Neuronal stem cell (in vitro differentiated cells): ENCODE results near the gene OLFM1.
A peak's percentile ranks its signal among the peaks of the same experiment; 100 is the strongest.

ENCODE experiments used
- DNase-seq: peaks from one replicate; pipeline ENCODE4 v3.0.0-alpha.2; 2013; ENCODE audit warnings: low spot score
- H2AFZ ChIP-seq: one replicate; pipeline ENCODE4 v1.6.1; 2013; ENCODE audit warnings: mild to moderate bottlenecking, low read length, inconsistent platforms
- H2AK5ac ChIP-seq: 2 replicates; pipeline ENCODE4 v1.6.1; 2013; ENCODE audit warnings: low read depth, mild to moderate bottlenecking, inconsistent platforms, low read length, moderate library complexity, mixed read lengths
- H2BK120ac ChIP-seq: 2 replicates; pipeline ENCODE4 v1.6.1; 2013; ENCODE audit warnings: low read depth, mild to moderate bottlenecking, inconsistent platforms, low read length, moderate library complexity, mixed read lengths
- H2BK12ac ChIP-seq: one replicate; pipeline ENCODE4 v1.6.1; 2013; ENCODE audit warnings: low read length, inconsistent platforms
- H2BK15ac ChIP-seq: 2 replicates; pipeline ENCODE4 v1.6.1; 2013; ENCODE audit warnings: mild to moderate bottlenecking, low read length, inconsistent platforms, mixed read lengths
- H2BK5ac ChIP-seq: one replicate; pipeline ENCODE4 v1.6.1; 2013; ENCODE audit warnings: inconsistent platforms, mild to moderate bottlenecking, low read length, moderate library complexity
- H3K14ac ChIP-seq: one replicate; pipeline ENCODE4 v1.6.1; 2013; ENCODE audit warnings: low read length, inconsistent platforms
- H3K18ac ChIP-seq: 2 replicates; pipeline ENCODE4 v1.6.1; 2013; ENCODE audit warnings: low read length, inconsistent platforms
- H3K23ac ChIP-seq: 2 replicates; pipeline ENCODE4 v1.6.1; 2013; ENCODE audit warnings: low read depth, mild to moderate bottlenecking, mixed read lengths, low read length, inconsistent platforms; ENCODE audit not compliant: poor library complexity
- H3K27ac ChIP-seq: replicated peaks from 3 replicates; pipeline ENCODE4 v1.5.1; 2013; ENCODE audit warnings: low read length, inconsistent platforms
- H3K27me3 ChIP-seq, 3 experiments: 2 replicates each; pipeline ENCODE4 v1.6.1; 2013; ENCODE audit warnings: low read length in 3 of 3, mild to moderate bottlenecking in 2 of 3, inconsistent platforms in 1 of 3, low read depth in 1 of 3, mixed read lengths in 1 of 3, moderate library complexity in 1 of 3; ENCODE audit not compliant: control insufficient read depth in 3 of 3, insufficient read depth in 3 of 3
- H3K36me3 ChIP-seq, 2 donors: replicated peaks in 1 of 2; 2 replicates each; pipeline ENCODE4 v1.6.1; 2013; ENCODE audit warnings: low read length in 2 of 2; ENCODE audit not compliant: control insufficient read depth in 2 of 2, insufficient read depth in 2 of 2
- H3K4ac ChIP-seq: 2 replicates; pipeline ENCODE4 v1.6.1; 2013; ENCODE audit warnings: inconsistent platforms, mild to moderate bottlenecking, low read length, moderate library complexity
- H3K4me1 ChIP-seq, 2 donors: 1 replicate in 1 of 2; 2 replicates in 1 of 2; pipeline ENCODE4 v1.6.1; 2013; ENCODE audit warnings: low read length in 2 of 2, low read depth in 1 of 2; ENCODE audit not compliant: control insufficient read depth in 2 of 2, insufficient read depth in 1 of 2
- H3K4me2 ChIP-seq: one replicate; pipeline ENCODE4 v1.6.1; 2013; ENCODE audit warnings: mild to moderate bottlenecking, low read length, inconsistent platforms; ENCODE audit not compliant: insufficient read depth, poor library complexity, severe bottlenecking
- H3K4me3 ChIP-seq, 2 donors: 2 replicates each; pipeline ENCODE4 v1.5.1; 2013; ENCODE audit warnings: low read length in 2 of 2, mild to moderate bottlenecking in 2 of 2, inconsistent platforms in 1 of 2, moderate library complexity in 1 of 2
- H3K79me1 ChIP-seq: one replicate; pipeline ENCODE4 v1.6.1; 2013; ENCODE audit warnings: low read depth, mild to moderate bottlenecking, inconsistent platforms, low read length, moderate library complexity
- H3K9ac ChIP-seq: one replicate; pipeline ENCODE4 v1.6.1; 2013; ENCODE audit warnings: mild to moderate bottlenecking, low read depth, low read length, inconsistent platforms; ENCODE audit not compliant: poor library complexity
- H3K9me3 ChIP-seq, 2 donors: replicated peaks in 1 of 2; 2 replicates each; pipeline versions ENCODE3 to v1.6.1; 2013; ENCODE audit warnings: low read length in 2 of 2, mild to moderate bottlenecking in 2 of 2, inconsistent platforms in 1 of 2, low read depth in 1 of 2, mixed read lengths in 1 of 2, moderate library complexity in 1 of 2; ENCODE audit not compliant: control insufficient read depth in 2 of 2, insufficient read depth in 1 of 2
- H4K8ac ChIP-seq: one replicate; pipeline ENCODE4 v1.6.1; 2013; ENCODE audit warnings: low read depth, mild to moderate bottlenecking, inconsistent platforms, low read length, moderate library complexity
- H4K91ac ChIP-seq: one replicate; pipeline ENCODE4 v1.6.1; 2013; ENCODE audit warnings: low read length, low read depth, mild to moderate bottlenecking, inconsistent platforms; ENCODE audit not compliant: poor library complexity
- WGBS, 2 donors: extraction: QIAGEN DNeasy Blood & Tissue Kit; methylation state at CpG; one replicate each; pipeline ENCODE4 v1.1.7; 2013; ENCODE audit warnings: missing lambda C conversion rate in 2 of 2, mixed read lengths in 1 of 2; ENCODE audit not compliant: insufficient read length in 2 of 2, insufficient replicate concordance in 1 of 2; ENCODE audit errors: extremely low coverage in 2 of 2; 5-methylcytosine and 5-hydroxymethylcytosine counted together

The OLFM1 gene

GRCh38 chr9:135070198-135070951, 17.1 kb upstream of the OLFM1 start:
- H3K27me3 ChIP-seq, result peaks cover 0 to 28% (median 0%) of the 10 kb centered on the region in 3 experiments
- peaks cover 0 to 13% of the 10 kb centered on the region in 2 donors for H3K4me1 ChIP-seq

DNA sequence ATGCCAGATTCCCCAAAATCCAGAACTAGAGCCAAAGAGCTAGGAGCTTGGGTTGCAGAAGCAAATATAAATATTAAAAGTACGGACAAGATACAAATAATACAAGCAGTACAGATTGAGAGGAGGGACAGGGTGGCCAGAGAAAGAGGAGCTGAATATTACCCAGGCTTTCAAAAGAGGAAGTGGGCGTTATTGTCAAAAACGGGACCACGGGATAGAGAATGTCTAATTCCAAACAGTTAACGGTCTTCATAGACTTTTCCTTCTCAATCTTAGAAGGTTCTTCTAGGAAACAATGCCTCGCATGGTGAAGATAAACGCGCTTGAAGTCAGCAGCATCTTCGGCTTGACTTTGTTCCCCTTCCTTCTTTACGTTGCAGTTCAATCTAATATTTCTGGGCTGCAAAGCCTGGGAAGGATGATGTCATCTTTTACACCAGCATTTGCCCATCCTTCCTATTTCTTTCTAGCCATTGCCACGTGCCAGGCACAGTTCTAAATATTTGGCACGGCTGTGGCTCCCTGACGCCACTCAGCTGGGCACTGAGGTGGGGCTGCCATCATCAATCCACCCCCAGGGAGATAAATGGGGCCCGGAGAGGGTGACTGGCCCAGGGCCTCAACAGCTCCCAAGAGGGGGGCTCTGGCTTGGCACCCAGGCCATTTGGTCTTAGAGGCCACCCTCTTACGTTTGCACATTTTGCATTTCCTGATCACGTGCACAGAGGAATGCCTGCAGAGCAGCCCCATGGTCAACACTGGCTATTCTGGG, 16.3 kb upstream of the OLFM1 start:
- H3K79me1 ChIP-seq, result peaks cover 4% of the 10 kb centered on the region
- H3K36me3 ChIP-seq, result no peaks in the 10 kb centered on the region
- no CpG with 5 or more reads among the region's 16 CpGs for WGBS, 2 donors
- no peak overlapping the region for H2BK120ac ChIP-seq
- H3K27me3 ChIP-seq, result peaks cover 0 to 31% (median 5%) of the 10 kb centered on the region in 3 experiments
- no peak overlapping the region for H3K9ac ChIP-seq
- no peak overlapping the region for H3K4me3 ChIP-seq
- H3K18ac ChIP-seq, result no peak overlapping the region
- no peak overlapping the region for H2BK12ac ChIP-seq
- H3K4me2 ChIP-seq, result no peak overlapping the region
- H3K4me1 ChIP-seq, result peaks cover 2 to 16% of the 10 kb centered on the region in 2 donors
- no peak overlapping the region for H3K14ac ChIP-seq
- no peak overlapping the region for H3K27ac ChIP-seq
- no peak overlapping the region for H2BK15ac ChIP-seq
- no peak overlapping the region for H3K23ac ChIP-seq
- H2AK5ac ChIP-seq, result peak overlapping the region; percentile 65
- H3K4ac ChIP-seq, result no peak overlapping the region
- H4K8ac ChIP-seq, result no peak overlapping the region
- H3K9me3 ChIP-seq, result no peaks in the 10 kb centered on the region
- no peak overlapping the region for H2BK5ac ChIP-seq
- no peak overlapping the region for H4K91ac ChIP-seq
- H2AFZ ChIP-seq, result no peak overlapping the region
- DNase-seq, result no peak

More at GRCh38 chr9:135070198-135070951, 17.1 kb upstream of the OLFM1 start:
- no peak overlapping the region for H3K4ac ChIP-seq
- peak overlapping the region; percentile 68 for H3K18ac ChIP-seq
- no peaks in the 10 kb centered on the region for H3K36me3 ChIP-seq
- peak overlapping the region; percentile 65 for H2AK5ac ChIP-seq
- no peak overlapping the region for H3K4me2 ChIP-seq
- peaks cover 0 to 2% of the 10 kb centered on the region in 2 donors for H3K9me3 ChIP-seq
- H4K8ac ChIP-seq, result no peak overlapping the region
- no peak overlapping the region for H2BK12ac ChIP-seq
- no CpG with 5 or more reads among the region's 22 CpGs for WGBS, 2 donors
- H2BK120ac ChIP-seq, result no peak overlapping the region
- H3K14ac ChIP-seq, result no peak overlapping the region
- no peak overlapping the region for H2AFZ ChIP-seq
- no peak overlapping the region for H2BK15ac ChIP-seq
- peak overlapping the region; percentile 53 for H3K9ac ChIP-seq
- no peak overlapping the region for H3K27ac ChIP-seq
- no peak overlapping the region for H3K23ac ChIP-seq
- no peak for DNase-seq
- H4K91ac ChIP-seq, result no peak overlapping the region
- H3K79me1 ChIP-seq, result peaks cover 3% of the 10 kb centered on the region
- H3K4me3 ChIP-seq, result no peak overlapping the region
- no peak overlapping the region for H2BK5ac ChIP-seq

DNA sequence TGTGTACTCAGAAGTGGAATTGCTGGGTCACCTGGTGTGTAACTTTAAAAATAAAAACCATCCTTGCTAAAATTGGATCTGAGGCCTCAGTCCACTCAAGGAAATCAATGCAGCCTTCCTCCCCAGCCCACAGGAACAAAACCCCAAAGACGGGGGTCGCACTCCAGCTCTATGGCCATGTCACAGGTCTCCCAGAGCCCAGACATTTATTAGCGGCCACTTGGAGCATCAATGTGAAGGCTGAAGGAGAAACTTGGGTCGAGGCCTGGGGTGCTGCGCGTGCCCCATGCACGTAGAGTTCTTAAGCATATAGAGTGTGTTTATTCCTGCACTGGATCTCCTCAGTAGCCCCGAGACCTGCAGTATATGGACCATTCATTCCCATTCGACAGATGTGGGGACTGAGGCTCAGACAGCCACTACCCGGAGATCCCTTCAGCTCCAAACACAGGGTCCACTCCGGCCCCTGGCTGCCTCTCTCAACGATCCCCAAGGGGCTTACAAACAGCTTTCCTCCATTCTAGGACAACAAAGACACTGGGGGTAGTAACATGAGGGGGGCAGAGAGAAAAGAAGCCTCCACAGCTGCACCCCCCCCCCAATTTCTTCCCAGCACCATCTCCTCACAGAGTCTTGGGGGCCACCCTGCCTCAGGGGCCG, 14.3 kb upstream of the OLFM1 start:
- no peak overlapping the region for H2AFZ ChIP-seq
- H3K18ac ChIP-seq, result no peak overlapping the region
- H2BK12ac ChIP-seq, result no peak overlapping the region
- H3K4me1 ChIP-seq, result peaks cover 6 to 18% of the 10 kb centered on the region in 2 donors
- H3K4me2 ChIP-seq, result no peak overlapping the region
- H3K4ac ChIP-seq, result no peak overlapping the region
- no peak overlapping the region for H3K14ac ChIP-seq
- no peak overlapping the region for H3K27ac ChIP-seq
- no peak overlapping the region for H2BK120ac ChIP-seq
- no peak overlapping the region for H3K23ac ChIP-seq
- H4K91ac ChIP-seq, result no peak overlapping the region
- H3K36me3 ChIP-seq, result no peaks in the 10 kb centered on the region
- no peak overlapping the region for H4K8ac ChIP-seq
- no peak overlapping the region for H2BK5ac ChIP-seq
- H3K27me3 ChIP-seq, result peaks cover 0 to 40% (median 14%) of the 10 kb centered on the region in 3 experiments
- no peak overlapping the region for H2AK5ac ChIP-seq
- H2BK15ac ChIP-seq, result no peak overlapping the region
- no peaks in the 10 kb centered on the region for H3K9me3 ChIP-seq
- H3K4me3 ChIP-seq, result no peak overlapping the region
- no peak for DNase-seq
- peaks cover 4% of the 10 kb centered on the region for H3K79me1 ChIP-seq
- no CpG with 5 or more reads among the region's 13 CpGs for WGBS, 2 donors
- no peak overlapping the region for H3K9ac ChIP-seq
